BJ (cell line): ENCODE measurements around the gene MEIOB. TPM values are rescaled to one million over a fixed set of nuclear protein-coding genes. Genes with fewer than 3 reads are reported as not detected.

Experiments used
- CTCF ChIA-PET: fragments of 350-600 bp; formaldehyde crosslinking; extraction: SDS; loops from one replicate; lab custom pipeline; 2021; ENCODE audit warnings: antibody characterized with exemption, inconsistent platforms; lab: Yijun Ruan, JAX
- POLR2A ChIA-PET: fragments of 300-600 bp; sonication (Branson Sonifier 250); formaldehyde crosslinking; extraction: SDS; loops from one replicate; lab custom pipeline; 2021; ENCODE audit warnings: antibody characterized with exemption; lab: Charles Lee
- DNase-seq: peaks from one replicate; pipeline ENCODE4 v3.0.0-alpha.2; 2011; ENCODE audit warnings: low read depth
- H3K27me3 ChIP-seq: 2 replicates; pipeline ENCODE4 v1.6.0; 2011; ENCODE audit warnings: low read length; ENCODE audit not compliant: control insufficient read depth, insufficient read depth
- H3K36me3 ChIP-seq: 2 replicates; pipeline ENCODE4 v1.5.1; 2011; ENCODE audit warnings: low read length; ENCODE audit not compliant: control insufficient read depth, insufficient read depth
- H3K4me3 ChIP-seq: 2 replicates; pipeline ENCODE4 v1.5.1; 2011; ENCODE audit warnings: low read depth, mild to moderate bottlenecking, control low read depth, low read length
- CTCF ChIP-seq: IDR thresholded peaks from 2 replicates; pipeline ENCODE4 v1.5.1; 2011; ENCODE audit warnings: low read depth, mild to moderate bottlenecking, control low read depth, inconsistent platforms, low read length, moderate library complexity; ENCODE audit not compliant: insufficient read depth
- polyA plus RNA-seq: library from polyadenylated mRNA; depleted of rRNA; stranded (reverse); fragments of >200 nt; gene quantifications from 2 replicates; pipeline ENCODE4 v1.2.3, GENCODE V29; 2011

The MEIOB gene
- polyA plus RNA-seq, 1 experiment, result 0.28 TPM

DNA sequence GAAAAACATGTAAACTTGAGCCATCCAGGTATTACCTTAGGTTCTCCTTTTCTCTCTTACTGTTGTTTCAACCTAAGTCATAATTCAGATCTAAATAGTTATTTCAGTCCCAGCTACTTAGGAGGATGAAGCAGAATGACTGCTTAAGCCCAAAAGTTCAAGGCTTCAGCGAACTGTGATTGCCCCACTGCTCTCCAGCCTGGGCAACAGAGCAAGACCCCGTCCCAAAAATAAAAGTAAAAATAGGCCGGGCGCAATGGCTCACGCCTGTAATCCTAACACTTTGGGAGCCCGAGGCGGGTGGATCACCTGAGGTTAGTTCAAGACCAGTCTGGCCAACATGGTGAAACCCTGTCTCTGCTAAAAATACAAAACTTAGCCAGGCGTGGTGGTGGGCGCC, 9.6 kb downstream of the MEIOB start:
- Histone ChIP-seq H3K4me3 (no peak overlapping the region), H3K36me3 (no peaks in the 10 kb centered on the region), H3K27me3 (peaks cover 7% of the 10 kb centered on the region)
- POLR2A ChIA-PET, result no interaction called here
- no peak for TF ChIP-seq CTCF
- no peak for DNase-seq
- CTCF ChIA-PET, result interaction anchor here (0.7 to 7.7 kb wide), 6 partner anchors 13 to 70 kb away, joined by 3 to 48 read pairs (median 6); no protein-coding TSS in a partner anchor

DNA sequence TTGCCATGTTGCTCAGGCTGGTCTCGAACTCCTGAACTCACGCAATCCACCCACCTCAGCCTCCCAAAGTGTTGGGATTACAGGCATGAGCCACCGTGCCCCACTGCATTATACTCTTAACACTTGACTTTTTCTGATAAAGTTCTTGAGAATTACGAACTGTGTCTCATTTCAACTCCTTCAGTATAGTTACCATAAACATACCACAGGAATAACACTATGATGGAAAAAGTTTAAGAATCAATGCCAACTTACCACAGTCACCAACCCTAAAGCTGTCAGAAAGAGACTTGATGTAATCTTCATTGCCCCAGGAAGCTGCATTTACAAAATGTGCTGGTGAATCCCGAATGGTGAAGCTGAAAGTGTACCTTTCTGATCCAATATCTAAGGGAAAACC, 10.2 kb downstream of the MEIOB start:
- no peak overlapping the region for H3K4me3 ChIP-seq
- no peaks in the 10 kb centered on the region for H3K36me3 ChIP-seq
- ChIA-PET POLR2A (no interaction called here), CTCF (interaction anchor here (1.0 to 7.7 kb wide), 5 partner anchors 12 to 71 kb away, joined by 3 to 48 read pairs (median 8); no protein-coding TSS in a partner anchor)
- DNase-seq, result no peak
- peaks cover 9% of the 10 kb centered on the region for H3K27me3 ChIP-seq
- TF ChIP-seq CTCF, result no peak

DNA sequence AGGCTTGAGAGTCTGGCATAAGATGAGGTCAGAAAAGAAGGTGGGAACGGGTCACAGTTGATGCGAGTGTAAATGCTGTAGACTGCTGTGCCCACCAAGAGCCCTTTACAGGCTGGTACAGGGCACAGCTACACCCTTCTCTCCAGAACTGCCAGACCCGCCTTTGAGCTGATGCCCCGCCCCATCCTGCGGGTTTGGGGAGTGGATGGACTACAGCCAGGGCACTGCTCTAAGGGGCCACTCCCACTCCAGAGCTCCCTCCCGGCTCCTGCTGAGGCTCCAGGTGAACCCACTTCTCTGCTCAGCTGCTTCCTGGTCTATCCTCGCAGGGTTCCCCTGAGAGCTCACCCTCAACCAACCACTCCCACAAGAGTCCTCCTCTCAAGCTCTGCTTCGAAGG, 12.3 kb downstream of the MEIOB start:
- no peak overlapping the region for H3K4me3 ChIP-seq
- H3K27me3 ChIP-seq, result peaks cover 11% of the 10 kb centered on the region
- DNase-seq, result no peak
- POLR2A ChIA-PET, result no interaction called here
- H3K36me3 ChIP-seq, result no peaks in the 10 kb centered on the region
- no peak for TF ChIP-seq CTCF
- CTCF ChIA-PET, result interaction anchor here (0.7 to 7.7 kb wide), 2 partner anchors 29 to 70 kb away, joined by 3 to 48 read pairs; no protein-coding TSS in a partner anchor

- no peak for DNase-seq
- ChIA-PET CTCF (interaction anchor here (1.0 to 7.7 kb wide), 3 partner anchors 28 to 1190 kb away, joined by 3 to 48 read pairs (median 3); partner anchors contain the start of gene RHOT2), POLR2A (interaction anchor here (0.5 kb wide), 1 partner anchor 250 kb away, joined by 6 read pairs; no protein-coding TSS in a partner anchor)
- TF ChIP-seq CTCF, result no peak
- Histone ChIP-seq H3K4me3 (no peak overlapping the region), H3K27me3 (peaks cover 11% of the 10 kb centered on the region), H3K36me3 (no peaks in the 10 kb centered on the region)
Observed at GRCh38 chr16:1858189-1858865, 13.6 kb downstream of the MEIOB start.

DNA sequence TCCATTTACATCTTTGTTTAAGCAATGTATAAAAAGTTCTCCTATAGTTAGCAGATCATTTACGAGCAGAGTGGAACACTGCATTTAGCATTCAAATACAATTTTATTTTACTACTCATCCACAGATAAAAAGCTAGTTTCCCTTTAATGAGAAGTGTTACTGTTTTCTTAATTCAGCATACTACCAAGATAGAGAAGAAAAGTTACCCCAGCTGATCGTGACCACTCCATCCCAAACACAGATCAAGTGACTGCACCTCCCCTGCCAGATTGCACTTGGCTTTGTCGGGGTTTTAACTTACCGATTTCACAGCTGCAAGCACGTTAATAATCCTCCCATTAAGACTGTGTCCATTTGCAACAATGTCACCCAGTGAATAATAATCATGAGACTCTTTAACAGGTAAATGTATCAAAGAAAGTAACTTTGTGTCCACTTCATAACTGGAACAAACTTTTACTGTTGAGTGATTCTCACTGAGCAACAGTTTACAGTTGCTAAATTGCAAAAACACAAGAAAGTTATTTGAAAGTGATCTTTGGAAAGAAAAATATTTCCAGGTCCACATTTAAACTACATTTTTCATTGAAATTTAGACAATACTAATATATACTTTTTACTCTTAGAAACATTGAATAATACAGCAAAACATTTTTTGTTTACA, 14.4 kb downstream of the MEIOB start:
- DNase-seq, result no peak
- ChIA-PET CTCF (interaction anchor here (1.0 to 7.7 kb wide), 2 partner anchors 72 to 1189 kb away, joined by 3 to 48 read pairs; partner anchors contain the start of gene RHOT2), POLR2A (no interaction called here)
- peaks cover 11% of the 10 kb centered on the region for H3K27me3 ChIP-seq
- TF ChIP-seq CTCF, result no peak
- no peaks in the 10 kb centered on the region for H3K36me3 ChIP-seq
- no peak overlapping the region for H3K4me3 ChIP-seq
